GM13977 (cell line): ENCODE data around the gene RASEF.

Source experiments
- DNase-seq: peaks from one replicate; pipeline ENCODE4 v3.0.0; 2012; ENCODE audit warnings: low spot score
- in situ Hi-C: fragments of 300-500 bp; cut with MboI; formaldehyde crosslinking; loops from one replicate; pipeline ENCODE4 v1.12.0; 2022; ENCODE audit warnings: low sequenced_read_pairs, low pct_unique_long_range_greater_than_20kb, mixed read lengths, inconsistent platforms; ENCODE audit not compliant: unreplicated experiment
- TF ChIP-seq, protein P1 (sequence below): IDR thresholded peaks from 2 replicates; pipeline ENCODE4 v1.5.1; 2012; ENCODE audit warnings: mild to moderate bottlenecking, control low read depth; ENCODE audit not compliant: insufficient read depth; ENCODE audit errors: extremely low read depth, missing control alignments

The RASEF gene

DNA sequence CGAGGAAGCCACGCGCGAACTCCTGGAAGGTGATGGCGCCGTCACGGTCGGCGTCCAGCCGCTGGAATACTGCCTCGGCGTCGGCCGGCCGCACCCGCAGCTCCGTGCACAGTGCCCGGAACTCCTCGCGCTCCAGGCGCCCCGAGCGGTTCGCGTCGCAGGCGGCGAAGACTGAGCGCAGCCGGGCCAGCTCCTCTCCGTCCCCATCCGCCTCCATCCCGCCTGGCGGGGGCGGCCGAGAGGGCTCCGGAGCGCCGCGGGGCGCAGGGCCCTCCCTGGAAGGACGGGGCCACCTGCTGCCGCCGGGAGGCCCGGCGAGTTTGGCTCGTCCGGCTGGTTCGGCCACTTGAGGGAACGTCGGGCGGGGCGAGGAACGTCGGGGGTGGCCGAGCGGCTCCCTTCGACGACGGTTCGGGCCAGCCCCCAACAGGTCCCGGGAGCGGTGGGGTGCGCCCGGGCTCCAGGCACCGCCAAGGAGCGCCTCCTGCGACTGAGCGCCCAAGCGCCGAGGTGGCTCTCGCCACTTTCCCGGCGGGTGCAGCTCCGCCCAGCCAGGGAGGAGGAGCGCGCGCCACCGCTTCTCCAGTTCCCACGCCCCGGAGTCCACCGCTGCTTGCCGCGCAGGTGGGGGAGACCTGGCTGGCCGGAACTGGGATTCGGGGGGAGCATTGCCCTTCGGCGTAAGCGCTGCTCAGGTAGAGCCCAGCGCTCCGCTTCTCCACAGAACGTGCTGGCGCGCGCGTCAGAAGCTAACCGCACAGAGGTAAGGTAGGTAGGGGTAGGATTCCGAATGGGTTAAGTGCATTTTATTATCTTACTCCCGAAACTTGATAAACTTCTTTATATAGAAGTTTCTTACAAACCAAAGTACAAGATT is at the start of gene RASEF:
Gene RASEF, minus strand, starts transcription at position 492 of the 877 bp plus-strand sequence. Its CDS starts 275 bp downstream, at position 217.
- DNase-seq = no peak
- TF ChIP-seq, protein P1, sequence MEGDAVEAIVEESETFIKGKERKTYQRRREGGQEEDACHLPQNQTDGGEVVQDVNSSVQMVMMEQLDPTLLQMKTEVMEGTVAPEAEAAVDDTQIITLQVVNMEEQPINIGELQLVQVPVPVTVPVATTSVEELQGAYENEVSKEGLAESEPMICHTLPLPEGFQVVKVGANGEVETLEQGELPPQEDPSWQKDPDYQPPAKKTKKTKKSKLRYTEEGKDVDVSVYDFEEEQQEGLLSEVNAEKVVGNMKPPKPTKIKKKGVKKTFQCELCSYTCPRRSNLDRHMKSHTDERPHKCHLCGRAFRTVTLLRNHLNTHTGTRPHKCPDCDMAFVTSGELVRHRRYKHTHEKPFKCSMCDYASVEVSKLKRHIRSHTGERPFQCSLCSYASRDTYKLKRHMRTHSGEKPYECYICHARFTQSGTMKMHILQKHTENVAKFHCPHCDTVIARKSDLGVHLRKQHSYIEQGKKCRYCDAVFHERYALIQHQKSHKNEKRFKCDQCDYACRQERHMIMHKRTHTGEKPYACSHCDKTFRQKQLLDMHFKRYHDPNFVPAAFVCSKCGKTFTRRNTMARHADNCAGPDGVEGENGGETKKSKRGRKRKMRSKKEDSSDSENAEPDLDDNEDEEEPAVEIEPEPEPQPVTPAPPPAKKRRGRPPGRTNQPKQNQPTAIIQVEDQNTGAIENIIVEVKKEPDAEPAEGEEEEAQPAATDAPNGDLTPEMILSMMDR = no peak

DNA sequence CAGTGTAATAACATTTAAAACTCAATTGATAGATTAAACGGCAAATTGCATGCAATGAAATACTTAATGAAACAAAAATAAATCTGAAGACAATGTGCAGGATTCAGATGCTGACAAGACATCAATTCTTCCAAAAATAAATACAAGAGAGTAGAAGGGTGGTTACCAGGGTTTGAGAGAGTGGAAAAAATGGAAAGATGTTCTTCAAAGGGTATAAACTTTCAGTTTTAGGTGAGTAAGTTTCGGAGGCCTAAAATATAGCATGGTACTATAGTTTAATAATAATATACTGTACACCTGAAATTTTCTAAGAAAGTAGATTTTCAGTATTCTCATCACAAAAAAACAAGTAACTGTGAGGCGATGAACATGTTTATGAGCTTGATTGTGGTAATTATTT is 48.2 kb upstream of the RASEF start:
- TF ChIP-seq, protein P1 = no peak
- in situ Hi-C loops = no loop called here
- no peak for DNase-seq

More for the DNA sequence above, at the start of gene RASEF:
- in situ Hi-C loops = no loop called here

DNA sequence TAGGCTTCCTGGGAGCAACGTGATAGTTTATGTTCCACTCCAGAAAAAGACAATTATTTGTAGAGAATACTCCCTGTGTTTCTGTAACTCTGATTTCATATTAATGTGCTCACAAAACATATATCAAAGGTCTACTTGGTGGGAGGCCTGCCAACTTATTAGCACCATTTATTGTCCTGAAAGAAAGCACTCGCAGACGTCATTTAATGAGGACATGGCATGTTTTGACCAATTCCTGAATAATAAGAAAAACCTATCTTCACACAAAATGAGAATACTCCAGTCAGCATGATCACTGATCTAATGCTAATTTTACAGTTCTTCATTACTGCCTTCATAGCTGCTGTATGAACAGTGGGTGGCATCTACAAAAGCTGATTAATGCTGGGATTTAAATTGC is 46.4 kb upstream of the RASEF start:
- DNase-seq = no peak
- TF ChIP-seq, protein P1 = no peak
- in situ Hi-C loops = no loop called here

DNA sequence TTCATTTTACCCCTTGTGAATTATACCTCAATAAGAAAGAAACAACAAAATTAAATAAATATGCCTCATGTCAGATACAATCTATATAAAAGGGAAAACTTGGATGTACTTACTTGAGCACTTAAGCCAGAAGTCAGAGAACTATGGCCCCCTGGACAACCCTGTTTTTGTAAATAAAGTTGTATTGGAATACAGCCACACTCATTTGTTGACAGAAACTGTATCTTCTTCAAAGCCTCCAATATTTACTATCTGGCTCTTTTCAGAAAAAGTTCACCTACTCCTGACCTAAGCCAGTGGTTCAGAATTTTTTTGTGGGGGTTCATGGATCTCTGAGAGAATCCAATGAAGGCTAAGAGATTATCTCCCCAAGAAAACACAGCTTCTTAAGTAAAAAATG is 45.3 kb upstream of the RASEF start:
- no peak for DNase-seq
- TF ChIP-seq, protein P1 = no peak
- in situ Hi-C loops = no loop called here

DNA sequence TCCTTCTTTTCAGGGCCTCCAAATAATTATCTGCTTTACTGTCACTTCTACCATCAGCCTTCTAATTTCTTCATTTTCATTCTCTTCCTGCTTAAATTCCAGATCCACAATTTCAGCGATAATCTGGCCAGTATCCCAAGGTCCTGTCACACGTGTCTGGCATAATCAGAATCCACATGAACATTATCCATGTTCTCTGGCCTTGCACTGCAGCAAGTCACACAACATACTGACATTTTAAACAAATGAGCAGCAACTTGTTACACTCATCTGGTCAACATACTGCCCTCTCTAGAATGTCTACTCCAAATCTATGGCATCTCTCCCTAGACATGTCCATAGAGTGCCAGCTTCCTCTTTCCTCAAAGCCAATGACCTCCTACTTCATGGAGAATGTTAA is 43.8 kb upstream of the RASEF start:
- in situ Hi-C loops = no loop called here
- DNase-seq = no peak
- TF ChIP-seq, protein P1 = no peak

DNA sequence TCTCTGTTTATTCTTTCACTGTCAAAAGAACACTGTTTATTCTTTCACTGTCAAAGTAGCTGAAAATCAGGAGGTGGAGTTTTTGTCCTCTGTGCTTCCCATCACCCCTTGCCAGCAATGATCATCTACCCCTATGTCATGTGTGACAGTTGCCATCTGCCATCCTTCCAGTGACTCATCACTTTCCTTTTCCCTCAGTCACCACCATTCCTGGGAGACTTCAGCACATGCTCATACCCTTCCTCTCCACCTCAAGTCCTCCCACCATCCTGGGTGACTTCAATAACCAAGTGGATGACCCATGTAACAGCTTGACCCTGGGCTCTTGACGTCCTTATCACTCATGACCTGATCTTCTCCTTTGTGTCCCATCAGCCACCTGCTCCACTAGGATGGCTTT is 43.3 kb upstream of the RASEF start:
- in situ Hi-C loops = no loop called here
- TF ChIP-seq, protein P1 = no peak
- no peak for DNase-seq
